GM12878 (cell line): Measurements from ENCODE around the gene MSLN. TPM values are rescaled to one million over a fixed set of nuclear protein-coding genes. Genes with fewer than 3 reads are reported as not detected.

Source experiments
- BHLHE40 ChIP-seq, 2 experiments: fragments of 450-650 bp in 1 of 2; IDR thresholded peaks; 2 replicates each; pipeline ENCODE4 v1.6.1; 2011 to 2017; ENCODE audit warnings: low read depth in 2 of 2, borderline replicate concordance in 1 of 2, improper control_type of control experiment in 1 of 2, low read length in 1 of 2, mild to moderate bottlenecking in 1 of 2
- CEBPB ChIP-seq, 2 experiments: fragments of 150-350 bp in 1 of 2; IDR thresholded peaks; 2 replicates each; pipeline ENCODE4 v1.6.1; 2012 to 2014; ENCODE audit warnings: low read depth in 2 of 2, low read length in 2 of 2, borderline replicate concordance in 1 of 2, inconsistent platforms in 1 of 2
- EP300 ChIP-seq, 2 experiments: fragments of 150-350 bp in 1 of 2; IDR thresholded peaks; 2 replicates each; pipeline ENCODE4 v1.6.1; 2011 to 2012; ENCODE audit warnings: low read depth in 2 of 2, low read length in 2 of 2, borderline replicate concordance in 1 of 2, improper control_type of control experiment in 1 of 2, inconsistent platforms in 1 of 2; ENCODE audit not compliant: control insufficient read depth in 1 of 2
- GATAD2B ChIP-seq: fragments of 450-650 bp; conservative IDR thresholded peaks from 2 replicates; pipeline ENCODE4 v1.6.1; 2017; ENCODE audit warnings: low read depth, mild to moderate bottlenecking, moderate library complexity
- LARP7 ChIP-seq: fragments of 450-650 bp; IDR thresholded peaks from 2 replicates; pipeline ENCODE4 v1.6.1; 2017; ENCODE audit warnings: mild to moderate bottlenecking
- NFYB ChIP-seq: IDR thresholded peaks from 2 replicates; pipeline ENCODE4 v1.6.1; 2011; ENCODE audit warnings: low read depth, mild to moderate bottlenecking, low read length, improper control_type of control experiment, moderate library complexity; ENCODE audit not compliant: insufficient read depth
- NR2F1 ChIP-seq: fragments of 450-650 bp; conservative IDR thresholded peaks from 2 replicates; pipeline ENCODE4 v1.6.1; 2017; ENCODE audit warnings: mild to moderate bottlenecking
- PAX5 ChIP-seq: IDR thresholded peaks from 2 replicates; pipeline ENCODE4 v1.6.1; 2011; ENCODE audit warnings: low read depth, low read length, borderline replicate concordance
- POLR2AphosphoS5 ChIP-seq: IDR thresholded peaks from 2 replicates; pipeline ENCODE4 v1.6.1; 2011; ENCODE audit warnings: mild to moderate bottlenecking, low read length, inconsistent platforms
- POU2F2 ChIP-seq: IDR thresholded peaks from 3 replicates; pipeline ENCODE4 v1.6.1; 2011; ENCODE audit warnings: low read depth, mild to moderate bottlenecking, low read length, borderline replicate concordance
- RCOR1 ChIP-seq: conservative IDR thresholded peaks from 2 replicates; pipeline ENCODE4 v1.6.1; 2012; ENCODE audit warnings: low read depth, low read length, improper control_type of control experiment
- SMAD1 ChIP-seq: fragments of 450-650 bp; IDR thresholded peaks from 2 replicates; pipeline ENCODE4 v1.6.1; 2018; ENCODE audit warnings: mild to moderate bottlenecking, low read depth; ENCODE audit not compliant: partially characterized antibody
- SREBF1 ChIP-seq: IDR thresholded peaks from 2 replicates; pipeline ENCODE4 v1.6.1; 2012; ENCODE audit warnings: mild to moderate bottlenecking, low read length
- SRF ChIP-seq, 2 experiments: IDR thresholded peaks; 2 replicates each; pipeline ENCODE4 v1.6.1; 2011; ENCODE audit warnings: low read depth in 2 of 2, low read length in 2 of 2, mild to moderate bottlenecking in 1 of 2, moderate library complexity in 1 of 2
- TCF3 ChIP-seq: IDR thresholded peaks from 2 replicates; pipeline ENCODE4 v1.6.1; 2012; ENCODE audit warnings: low read depth, mild to moderate bottlenecking, low read length, borderline replicate concordance; ENCODE audit not compliant: insufficient read depth
- ZNF24 ChIP-seq: fragments of 450-650 bp; IDR thresholded peaks from 2 replicates; pipeline ENCODE4 v1.6.1; 2017; ENCODE audit warnings: antibody characterized with exemption, mild to moderate bottlenecking
- polyA plus RNA-seq, 11 experiments: library from polyadenylated mRNA; depleted of rRNA in 4 of 11; unstranded in 6 of 11; stranded (reverse) in 5 of 11; fragments of >200 nt; fragmentation: Nextera tagmentation in 4 of 11; fragmentation: Illumina TruSeq in 1 of 11; extraction: Ambion mirVana in 4 of 11; extraction: Trizol in 1 of 11; gene quantifications; 1 replicate in 1 of 11; 2 replicates in 10 of 11; pipeline versions ENCODE4 v1.2.1 to v1.2.3, GENCODE V29; 2011 to 2016; ENCODE audit warnings: inconsistent platforms in 2 of 11, missing spikeins in 2 of 11, low read depth in 1 of 11
- total RNA-seq, 4 experiments: library from RNA; depleted of rRNA in 3 of 4; stranded (reverse); fragments of >200 nt in 3 of 4; fragmentation: Illumina TruSeq in 1 of 4; extraction: Trizol in 1 of 4; gene quantifications; 2 replicates each; pipeline versions ENCODE4 v1.2.1 to v1.2.3, GENCODE V29; 2013 to 2021
- TF ChIP-seq, protein P1 (sequence below): IDR thresholded peaks from 2 replicates; pipeline ENCODE4 v1.6.1; 2012; ENCODE audit warnings: low read depth, low read length, improper control_type of control experiment
- TF ChIP-seq, protein P2 (sequence below): IDR thresholded peaks from 2 replicates; pipeline ENCODE4 v1.6.1; 2011; ENCODE audit warnings: mild to moderate bottlenecking, low read depth, low read length, moderate library complexity; ENCODE audit not compliant: insufficient replicate concordance
- TF ChIP-seq, protein P3 (sequence below): IDR thresholded peaks from 2 replicates; pipeline ENCODE4 v1.6.1; 2011; ENCODE audit warnings: low read depth, mild to moderate bottlenecking, low read length, moderate library complexity, borderline replicate concordance; ENCODE audit errors: extremely low read depth
- TF ChIP-seq, protein P4 (sequence below): IDR thresholded peaks from 2 replicates; pipeline ENCODE4 v1.6.1; 2012; ENCODE audit warnings: low read length, inconsistent platforms
- TF ChIP-seq, protein P5 (sequence below): fragments of 450-650 bp; IDR thresholded peaks from 2 replicates; pipeline ENCODE4 v1.6.1; 2017; ENCODE audit warnings: mild to moderate bottlenecking, moderate library complexity

Gene MSLN
- total and polyA plus RNA-seq, 10 of the 15 experiments (the other 5 are each of a cell fraction or from before 2014, with no cell fraction given), result 0.08 TPM; not detected in 9

DNA sequence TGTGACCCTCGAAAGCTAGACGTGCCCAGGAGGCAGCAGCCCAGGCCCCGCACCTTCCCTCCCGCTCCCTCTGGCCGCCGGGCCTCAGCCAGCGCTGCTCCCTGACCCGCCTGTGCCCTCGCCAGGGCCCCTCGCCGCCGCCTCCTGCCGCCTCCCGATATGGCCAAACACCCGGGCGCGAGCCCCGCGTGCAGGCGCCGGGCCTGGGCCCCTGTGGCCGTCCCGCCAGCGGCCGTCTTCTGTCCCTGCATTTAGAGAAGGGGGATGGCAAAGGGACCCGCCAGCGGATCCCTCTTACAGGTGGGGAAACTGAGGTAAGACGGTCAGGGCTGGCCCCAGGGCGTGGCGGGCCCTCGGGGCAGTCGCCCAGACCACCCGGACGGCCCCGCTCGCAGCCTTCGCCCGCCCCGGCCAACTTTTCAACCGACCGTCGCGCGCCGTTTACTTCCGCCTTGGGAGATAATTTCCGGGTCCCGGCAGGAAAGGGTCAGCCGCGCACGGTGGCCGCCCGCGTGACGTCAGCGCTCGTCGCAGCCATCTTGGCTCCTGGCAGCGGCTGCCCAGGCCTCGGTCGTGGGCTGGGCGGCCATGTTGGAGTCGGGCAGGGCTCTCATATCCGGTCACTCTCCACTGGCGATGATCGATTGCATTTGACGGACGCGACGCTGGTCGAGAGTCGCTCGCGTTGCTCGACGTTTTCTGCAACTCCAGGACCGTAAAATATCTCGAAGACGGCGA, 47.0 kb downstream of the MSLN start (continued):
- TF ChIP-seq CEBPB (IDR thresholded peaks at IDR 0.05; ENCODE audit: borderline replicate concordance in 1 of 2, low read depth in 2 of 2, low read length in 2 of 2) (no peak), EP300 (IDR thresholded peaks at IDR 0.05; ENCODE audit: borderline replicate concordance in 1 of 2, control insufficient read depth in 1 of 2, low read depth in 2 of 2, low read length in 2 of 2) (no peak), SMAD1 (no peak), NFYB (no peak), PAX5 (peak; percentile 10; the same call in 1 of the 2 replicates), SRF (IDR thresholded peaks at IDR 0.05; ENCODE audit: low read depth in 2 of 2, low read length in 2 of 2) (no peak), ZNF24 (no peak), POLR2AphosphoS5 (peak; percentile 75; the same call in 1 of the 2 replicates), SREBF1 (peak; percentile 41; the same call in 1 of the 2 replicates), LARP7 (peak; percentile 54; the same call in 1 of the 2 replicates), NR2F1 (peak; percentile 68; the same call in 1 of the 2 replicates), RCOR1 (no peak), BHLHE40 (IDR thresholded peaks at IDR 0.05; ENCODE audit: borderline replicate concordance in 1 of 2, low read depth in 2 of 2, low read length in 1 of 2) (peak; percentile 41 to 75; a peak in 3 of 4 replicates), POU2F2 (no peak), TCF3 (no peak), GATAD2B (peak; percentile 93)
- TF ChIP-seq, protein P1, sequence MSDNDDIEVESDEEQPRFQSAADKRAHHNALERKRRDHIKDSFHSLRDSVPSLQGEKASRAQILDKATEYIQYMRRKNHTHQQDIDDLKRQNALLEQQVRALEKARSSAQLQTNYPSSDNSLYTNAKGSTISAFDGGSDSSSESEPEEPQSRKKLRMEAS, result peak; percentile 62; the same call in 1 of the 2 replicates
- TF ChIP-seq, protein P2, sequence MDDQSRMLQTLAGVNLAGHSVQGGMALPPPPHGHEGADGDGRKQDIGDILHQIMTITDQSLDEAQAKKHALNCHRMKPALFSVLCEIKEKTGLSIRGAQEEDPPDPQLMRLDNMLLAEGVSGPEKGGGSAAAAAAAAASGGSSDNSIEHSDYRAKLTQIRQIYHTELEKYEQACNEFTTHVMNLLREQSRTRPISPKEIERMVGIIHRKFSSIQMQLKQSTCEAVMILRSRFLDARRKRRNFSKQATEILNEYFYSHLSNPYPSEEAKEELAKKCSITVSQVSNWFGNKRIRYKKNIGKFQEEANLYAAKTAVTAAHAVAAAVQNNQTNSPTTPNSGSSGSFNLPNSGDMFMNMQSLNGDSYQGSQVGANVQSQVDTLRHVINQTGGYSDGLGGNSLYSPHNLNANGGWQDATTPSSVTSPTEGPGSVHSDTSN, result peak; percentile 88
- TF ChIP-seq, protein P3, sequence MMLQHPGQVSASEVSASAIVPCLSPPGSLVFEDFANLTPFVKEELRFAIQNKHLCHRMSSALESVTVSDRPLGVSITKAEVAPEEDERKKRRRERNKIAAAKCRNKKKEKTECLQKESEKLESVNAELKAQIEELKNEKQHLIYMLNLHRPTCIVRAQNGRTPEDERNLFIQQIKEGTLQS, result no peak
- TF ChIP-seq, protein P4, sequence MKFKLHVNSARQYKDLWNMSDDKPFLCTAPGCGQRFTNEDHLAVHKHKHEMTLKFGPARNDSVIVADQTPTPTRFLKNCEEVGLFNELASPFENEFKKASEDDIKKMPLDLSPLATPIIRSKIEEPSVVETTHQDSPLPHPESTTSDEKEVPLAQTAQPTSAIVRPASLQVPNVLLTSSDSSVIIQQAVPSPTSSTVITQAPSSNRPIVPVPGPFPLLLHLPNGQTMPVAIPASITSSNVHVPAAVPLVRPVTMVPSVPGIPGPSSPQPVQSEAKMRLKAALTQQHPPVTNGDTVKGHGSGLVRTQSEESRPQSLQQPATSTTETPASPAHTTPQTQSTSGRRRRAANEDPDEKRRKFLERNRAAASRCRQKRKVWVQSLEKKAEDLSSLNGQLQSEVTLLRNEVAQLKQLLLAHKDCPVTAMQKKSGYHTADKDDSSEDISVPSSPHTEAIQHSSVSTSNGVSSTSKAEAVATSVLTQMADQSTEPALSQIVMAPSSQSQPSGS, result no peak
- TF ChIP-seq, protein P5, sequence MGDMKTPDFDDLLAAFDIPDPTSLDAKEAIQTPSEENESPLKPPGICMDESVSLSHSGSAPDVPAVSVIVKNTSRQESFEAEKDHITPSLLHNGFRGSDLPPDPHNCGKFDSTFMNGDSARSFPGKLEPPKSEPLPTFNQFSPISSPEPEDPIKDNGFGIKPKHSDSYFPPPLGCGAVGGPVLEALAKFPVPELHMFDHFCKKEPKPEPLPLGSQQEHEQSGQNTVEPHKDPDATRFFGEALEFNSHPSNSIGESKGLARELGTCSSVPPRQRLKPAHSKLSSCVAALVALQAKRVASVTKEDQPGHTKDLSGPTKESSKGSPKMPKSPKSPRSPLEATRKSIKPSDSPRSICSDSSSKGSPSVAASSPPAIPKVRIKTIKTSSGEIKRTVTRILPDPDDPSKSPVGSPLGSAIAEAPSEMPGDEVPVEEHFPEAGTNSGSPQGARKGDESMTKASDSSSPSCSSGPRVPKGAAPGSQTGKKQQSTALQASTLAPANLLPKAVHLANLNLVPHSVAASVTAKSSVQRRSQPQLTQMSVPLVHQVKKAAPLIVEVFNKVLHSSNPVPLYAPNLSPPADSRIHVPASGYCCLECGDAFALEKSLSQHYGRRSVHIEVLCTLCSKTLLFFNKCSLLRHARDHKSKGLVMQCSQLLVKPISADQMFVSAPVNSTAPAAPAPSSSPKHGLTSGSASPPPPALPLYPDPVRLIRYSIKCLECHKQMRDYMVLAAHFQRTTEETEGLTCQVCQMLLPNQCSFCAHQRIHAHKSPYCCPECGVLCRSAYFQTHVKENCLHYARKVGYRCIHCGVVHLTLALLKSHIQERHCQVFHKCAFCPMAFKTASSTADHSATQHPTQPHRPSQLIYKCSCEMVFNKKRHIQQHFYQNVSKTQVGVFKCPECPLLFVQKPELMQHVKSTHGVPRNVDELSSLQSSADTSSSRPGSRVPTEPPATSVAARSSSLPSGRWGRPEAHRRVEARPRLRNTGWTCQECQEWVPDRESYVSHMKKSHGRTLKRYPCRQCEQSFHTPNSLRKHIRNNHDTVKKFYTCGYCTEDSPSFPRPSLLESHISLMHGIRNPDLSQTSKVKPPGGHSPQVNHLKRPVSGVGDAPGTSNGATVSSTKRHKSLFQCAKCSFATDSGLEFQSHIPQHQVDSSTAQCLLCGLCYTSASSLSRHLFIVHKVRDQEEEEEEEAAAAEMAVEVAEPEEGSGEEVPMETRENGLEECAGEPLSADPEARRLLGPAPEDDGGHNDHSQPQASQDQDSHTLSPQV, result no peak
